ENCODE data around the gene ABO. TPM values are rescaled to one million over a fixed set of nuclear protein-coding genes. Genes with fewer than 3 reads are reported as not detected.

ABO gene
- total RNA-seq, 1 experiment from 2014 or later = 0.37 TPM

GRCh38 chr9:133286523-133286922 lies 11.5 kb upstream of the ABO start:
- Histone ChIP-seq H3K4me2 (ENCODE audit: insufficient read depth, insufficient read length, low read length) (no peak overlapping the region), H3K27me3 (ENCODE audit: insufficient read depth, low read length) (no peaks in the 10 kb centered on the region), H2AK5ac (ENCODE audit: insufficient read length, low read length) (no peak overlapping the region), H3K4ac (ENCODE audit: low read depth, low read length) (no peak overlapping the region), H2AFZ (ENCODE audit: low read length) (no peak overlapping the region), H2BK12ac (ENCODE audit: insufficient read length, low read depth, low read length) (no peak overlapping the region), H2BK5ac (ENCODE audit: insufficient read length, low read length) (no peak overlapping the region), H4K8ac (replicated peaks; ENCODE audit: insufficient read length, low read depth, low read length) (no peak overlapping the region), H3K27ac (ENCODE audit: insufficient read length, low read depth, low read length) (no peak overlapping the region), H3K23me2 (ENCODE audit: insufficient read length, low read depth, low read length, poor library complexity, severe bottlenecking) (no peaks in the 10 kb centered on the region), H4K91ac (ENCODE audit: insufficient read length, low read depth, low read length) (no peak overlapping the region), H3K56ac (ENCODE audit: insufficient read length, low read depth, low read length) (no peak overlapping the region), H4K20me1 (ENCODE audit: control insufficient read depth, insufficient read depth, insufficient read length) (no peaks in the 10 kb centered on the region), H3K79me1 (ENCODE audit: insufficient read depth, low read depth, low read length, poor library complexity, severe bottlenecking) (no peaks in the 10 kb centered on the region), H3K23ac (ENCODE audit: insufficient read length, low read depth, low read length) (no peak overlapping the region), H4K5ac (ENCODE audit: insufficient read length, low read depth, low read length) (no peak overlapping the region), H3K14ac (ENCODE audit: insufficient read depth, low read length) (no peak overlapping the region), H3K9me3 (ENCODE audit: control insufficient read depth, low read depth, low read length) (no peaks in the 10 kb centered on the region), H2BK120ac (ENCODE audit: low read depth, low read length, poor library complexity, severe bottlenecking) (no peak overlapping the region), H3T11ph (ENCODE audit: low read length) (no peak overlapping the region), H3K79me2 (ENCODE audit: insufficient read depth, low read length) (no peaks in the 10 kb centered on the region), H3K4me1 (ENCODE audit: insufficient read depth, low read length) (no peaks in the 10 kb centered on the region), H3K18ac (ENCODE audit: insufficient read length, low read depth, low read length) (no peak overlapping the region), H2BK15ac (ENCODE audit: low read depth, low read length) (no peak overlapping the region), H2BK20ac (ENCODE audit: low read depth, low read length, poor library complexity, severe bottlenecking) (no peak overlapping the region), H3K9ac (ENCODE audit: extremely low read depth, insufficient read length, low read length) (no peak overlapping the region)
- H3K9me3 Mint-ChIP-seq = peaks cover 44 to 48% of the 10 kb centered on the region in 2 experiments
- TF ChIP-seq, protein P1, sequence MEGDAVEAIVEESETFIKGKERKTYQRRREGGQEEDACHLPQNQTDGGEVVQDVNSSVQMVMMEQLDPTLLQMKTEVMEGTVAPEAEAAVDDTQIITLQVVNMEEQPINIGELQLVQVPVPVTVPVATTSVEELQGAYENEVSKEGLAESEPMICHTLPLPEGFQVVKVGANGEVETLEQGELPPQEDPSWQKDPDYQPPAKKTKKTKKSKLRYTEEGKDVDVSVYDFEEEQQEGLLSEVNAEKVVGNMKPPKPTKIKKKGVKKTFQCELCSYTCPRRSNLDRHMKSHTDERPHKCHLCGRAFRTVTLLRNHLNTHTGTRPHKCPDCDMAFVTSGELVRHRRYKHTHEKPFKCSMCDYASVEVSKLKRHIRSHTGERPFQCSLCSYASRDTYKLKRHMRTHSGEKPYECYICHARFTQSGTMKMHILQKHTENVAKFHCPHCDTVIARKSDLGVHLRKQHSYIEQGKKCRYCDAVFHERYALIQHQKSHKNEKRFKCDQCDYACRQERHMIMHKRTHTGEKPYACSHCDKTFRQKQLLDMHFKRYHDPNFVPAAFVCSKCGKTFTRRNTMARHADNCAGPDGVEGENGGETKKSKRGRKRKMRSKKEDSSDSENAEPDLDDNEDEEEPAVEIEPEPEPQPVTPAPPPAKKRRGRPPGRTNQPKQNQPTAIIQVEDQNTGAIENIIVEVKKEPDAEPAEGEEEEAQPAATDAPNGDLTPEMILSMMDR (conservative IDR thresholded peaks at IDR 0.05) = no peak
- H3K27ac Mint-ChIP-seq = no peak overlapping the region
- peaks cover 6% of the 10 kb centered on the region for H3K27me3 Mint-ChIP-seq (ENCODE audit: low read depth)
- DNase-seq = no peak
- no peak overlapping the region for H3K4me3 Mint-ChIP-seq
- peaks cover 3 to 7% (median 4%) of the 10 kb centered on the region in 3 experiments; a peak in 4 of 7 replicates for H3K36me3 Mint-ChIP-seq (ENCODE audit: insufficient read depth in 1 of 3, low read depth in 3 of 3)
- WGBS (ENCODE audit: extremely low coverage, insufficient read length, low lambda C conversion rate) = no CpG with 5 or more reads among the region's 2 CpGs
- no peaks in the 10 kb centered on the region for H3K4me1 Mint-ChIP-seq

Measured in H9 (cell line).